Fibroblast of mammary gland (primary cell): ENCODE results near the gene ARFIP1.

Experiments used
- DNase-seq: peaks from one replicate; pipeline ENCODE4 v3.0.0-alpha.2; 2010; ENCODE audit warnings: low read depth
- H3K4me3 ChIP-seq: 2 replicates; pipeline ENCODE4 v1.5.1; 2011; ENCODE audit warnings: low read depth, mild to moderate bottlenecking, low read length, moderate library complexity; ENCODE audit not compliant: control insufficient read depth
- CTCF ChIP-seq: conservative IDR thresholded peaks from 2 replicates; pipeline ENCODE4 v1.5.1; 2011; ENCODE audit warnings: low read depth, low read length, inconsistent platforms; ENCODE audit not compliant: control insufficient read depth, insufficient read depth

ARFIP1 gene

GRCh38 chr4:152898606-152899005 is 118.9 kb downstream of the ARFIP1 start:
- no peak for TF ChIP-seq CTCF

GRCh38 chr4:152900395-152900794 is 120.6 kb downstream of the ARFIP1 start:
- DNase-seq, result no peak
- TF ChIP-seq CTCF, result no peak
- H3K4me3 ChIP-seq, result no peak overlapping the region

More at GRCh38 chr4:152898606-152899005, 118.9 kb downstream of the ARFIP1 start:
- no peak for DNase-seq
- H3K4me3 ChIP-seq, result no peak overlapping the region

GRCh38 chr4:152901205-152901604 is 121.5 kb downstream of the ARFIP1 start:
- no peak overlapping the region for H3K4me3 ChIP-seq
- no peak for DNase-seq
- TF ChIP-seq CTCF, result no peak

GRCh38 chr4:152903658-152904057 is 123.9 kb downstream of the ARFIP1 start:
- no peak for TF ChIP-seq CTCF
- DNase-seq, result no peak
- H3K4me3 ChIP-seq, result no peak overlapping the region

- H3K4me3 ChIP-seq, result no peak overlapping the region
- TF ChIP-seq CTCF, result no peak
- no peak for DNase-seq
Measured at GRCh38 chr4:152909901-152910300, 130.1 kb downstream of the ARFIP1 start.

GRCh38 chr4:152910521-152910920 is 130.8 kb downstream of the ARFIP1 start:
- DNase-seq, result no peak
- no peak overlapping the region for H3K4me3 ChIP-seq
- no peak for TF ChIP-seq CTCF
